NCI-H1436 treated with DMSO at 0.1 percent for 48 hours (cell line): ENCODE results near the gene ADAMTS6.
A peak's percentile ranks its signal among the peaks of the same experiment; 100 is the strongest.
"Not testable (repeated sequence)": the region's sequence is repeated elsewhere in the genome, so short reads cannot be mapped to it uniquely, and the experiment has no call there.

ENCODE experiments used
- DNase-seq: peaks from one replicate; lab custom pipeline; 2025; lab: John Stamatoyannopoulos, UW

ADAMTS6 gene

DNA sequence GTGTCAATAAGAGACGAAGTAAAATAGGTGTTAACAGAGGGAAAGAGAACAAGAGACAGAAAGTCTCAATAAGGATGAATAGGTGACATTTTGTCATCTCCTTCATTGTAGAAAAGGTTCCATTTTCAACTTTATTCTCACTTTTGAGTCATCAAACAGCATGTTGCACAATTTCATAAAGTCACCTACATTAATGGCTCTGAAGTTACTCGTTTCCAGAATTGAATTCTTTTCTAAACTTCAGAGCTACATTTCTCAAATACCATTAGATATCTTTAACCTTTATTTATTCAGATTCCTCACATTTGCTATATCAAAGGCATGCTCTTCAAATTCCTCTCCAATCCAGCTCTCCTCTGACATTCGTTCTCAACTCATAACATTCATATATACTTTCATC is 13.1 kb downstream of the ADAMTS6 start:
- DNase-seq = no peak

DNA sequence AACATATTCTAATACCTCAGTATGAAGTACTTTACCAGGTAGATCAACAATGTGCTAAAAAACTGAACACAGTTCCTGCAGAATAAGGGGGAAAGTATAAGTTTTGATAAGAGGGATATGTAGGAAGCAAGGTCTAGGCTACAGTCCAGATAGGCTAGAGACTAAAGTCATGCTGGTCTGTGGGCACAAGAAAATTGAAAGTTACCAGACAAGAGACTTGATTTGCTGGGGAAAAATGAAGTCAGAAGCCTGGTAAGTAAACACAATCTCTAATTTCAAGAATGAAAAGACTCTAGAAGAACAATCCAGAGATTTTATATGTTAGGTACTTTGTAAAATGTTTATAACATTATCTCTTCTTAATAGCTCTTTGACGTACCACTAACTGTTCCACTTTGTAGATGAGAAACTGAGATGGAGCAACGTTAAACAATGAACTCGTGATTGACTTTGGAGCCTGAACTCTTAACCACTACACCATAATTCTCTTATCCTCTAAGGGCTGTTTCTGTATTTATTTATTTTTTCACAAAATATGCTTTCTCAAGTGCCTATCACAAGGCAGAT is 19.5 kb downstream of the ADAMTS6 start:
- no peak for DNase-seq

DNA sequence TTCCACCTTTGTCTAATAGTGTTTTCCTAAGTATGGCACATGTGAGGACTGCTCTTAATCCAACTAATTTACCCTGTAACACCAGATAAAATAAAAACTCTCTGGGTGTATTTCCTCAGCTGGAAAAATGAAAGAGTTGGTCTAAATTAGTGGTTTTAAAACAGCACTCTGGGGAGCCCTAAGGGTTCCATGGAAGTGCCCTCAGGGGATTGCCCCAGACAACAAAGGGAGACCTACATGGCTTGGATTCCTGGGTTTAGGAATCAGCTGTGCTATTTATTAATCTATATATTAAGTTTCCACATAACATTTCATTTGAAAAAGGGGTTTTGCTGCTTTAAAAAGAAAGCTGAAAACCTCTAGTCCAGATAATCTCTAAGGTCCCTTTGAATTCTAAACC is 20.2 kb downstream of the ADAMTS6 start:
- DNase-seq = no peak

DNA sequence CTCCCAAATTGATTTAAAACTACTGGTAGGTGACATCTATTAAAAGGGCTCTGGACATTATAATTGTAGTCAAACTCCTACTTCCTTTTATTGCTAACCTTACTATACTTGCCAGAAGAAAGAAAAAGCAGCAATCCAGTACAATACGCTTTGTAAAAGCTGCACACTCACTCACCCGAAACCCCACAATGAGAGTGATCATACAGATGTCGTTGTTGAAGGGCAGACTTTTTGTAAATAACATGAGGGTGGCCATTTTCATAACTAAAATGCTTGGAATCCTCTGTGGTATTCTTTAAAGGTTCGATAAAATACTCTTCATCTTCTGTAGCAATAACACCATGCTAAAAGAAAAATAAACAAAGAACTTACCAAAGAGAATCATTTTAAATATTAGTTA is 21.7 kb downstream of the ADAMTS6 start:
- no peak for DNase-seq

DNA sequence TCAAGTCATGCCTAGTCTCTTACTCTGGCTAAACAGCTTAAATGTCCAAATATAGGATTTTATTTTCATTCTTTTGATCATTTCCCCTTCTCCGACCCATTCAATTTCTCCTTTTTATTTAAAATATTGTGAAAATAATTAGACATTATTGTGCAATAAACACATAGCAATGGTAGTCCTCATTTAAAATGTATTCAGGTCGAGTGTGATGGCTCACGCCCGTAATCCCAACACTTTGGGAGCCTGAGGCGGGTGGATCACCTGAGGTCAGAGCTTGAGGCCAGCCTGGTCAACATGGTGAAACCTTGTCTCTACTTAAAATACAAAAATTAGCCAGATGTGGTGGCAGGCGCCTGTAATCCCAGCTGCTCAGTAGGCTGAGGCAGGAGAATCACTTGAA is 26.7 kb downstream of the ADAMTS6 start:
- DNase-seq = no peak

DNA sequence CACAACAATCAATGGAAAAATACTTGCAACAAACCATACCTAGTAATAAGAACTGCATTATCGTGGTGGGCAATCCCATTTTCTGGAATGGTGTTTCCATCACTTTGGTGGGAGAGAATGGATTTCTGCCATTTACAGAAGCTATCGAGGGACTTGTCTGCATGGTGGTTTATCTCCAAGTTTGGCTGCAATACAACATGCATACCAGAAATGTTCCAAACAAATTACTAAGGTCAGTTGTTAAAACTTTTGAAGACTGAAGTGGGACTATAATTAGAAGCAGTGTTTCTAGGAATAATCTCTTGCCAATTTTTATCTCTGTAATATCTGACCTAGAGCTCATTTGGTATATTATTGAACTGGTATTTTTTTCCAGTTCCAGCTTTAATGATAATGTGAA is 30.3 kb downstream of the ADAMTS6 start:
- no peak for DNase-seq

DNA sequence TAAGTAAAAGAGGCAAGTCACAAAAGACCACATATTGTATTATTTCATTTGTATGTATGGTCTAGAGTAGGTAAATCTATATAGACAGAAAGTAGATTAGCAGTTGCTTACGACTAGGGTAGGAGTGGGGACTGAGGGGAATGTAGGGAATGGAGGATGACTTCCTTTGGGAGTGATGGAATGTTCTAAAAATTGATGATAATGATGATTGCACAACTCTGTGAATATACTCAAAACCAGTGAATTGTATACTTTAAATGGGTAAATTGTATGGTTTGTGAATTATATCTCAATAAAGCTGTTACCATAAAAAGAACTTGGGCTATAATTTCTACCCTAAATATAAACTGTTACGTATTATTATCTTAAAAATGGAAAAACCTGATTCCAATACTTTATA is 35.0 kb downstream of the ADAMTS6 start:
- no peak for DNase-seq

DNA sequence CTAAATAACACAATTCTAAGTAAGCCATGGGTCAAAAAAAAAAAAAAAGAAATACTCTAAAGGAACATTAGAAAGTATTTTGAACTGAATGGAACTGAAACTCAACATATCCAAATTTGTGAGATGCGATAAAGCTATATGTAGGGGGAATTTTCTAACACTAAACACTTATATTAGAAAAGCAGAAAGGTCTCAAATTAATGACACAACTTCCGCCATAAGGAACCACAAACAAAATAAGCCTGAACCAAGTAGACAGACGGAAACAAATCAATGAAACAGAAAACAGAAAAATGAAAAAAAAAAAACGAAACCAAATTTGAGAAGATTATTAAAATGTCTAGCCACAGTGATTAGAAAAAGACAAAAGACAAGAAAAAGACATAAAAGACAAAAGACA is 39.9 kb downstream of the ADAMTS6 start:
- DNase-seq = no peak

DNA sequence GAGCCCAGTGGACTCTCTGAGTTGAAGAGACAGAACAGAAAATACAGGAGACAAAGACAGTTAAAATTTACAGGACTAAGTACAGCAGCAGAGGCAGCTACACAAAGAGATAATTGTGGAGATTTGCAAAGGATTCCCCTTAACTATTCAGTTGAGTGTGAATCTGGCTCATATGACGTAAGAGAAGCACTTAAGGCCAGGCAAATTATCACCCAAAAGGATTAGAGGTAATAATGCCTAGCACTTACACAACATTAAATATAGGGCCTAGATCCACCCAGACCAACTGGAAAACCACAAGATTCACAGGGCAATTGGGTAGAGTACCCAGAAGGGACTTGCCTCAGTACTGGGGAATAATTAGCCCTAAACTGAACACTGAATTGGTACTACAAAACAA is 41.3 kb downstream of the ADAMTS6 start:
- DNase-seq = peak; percentile 57

DNA sequence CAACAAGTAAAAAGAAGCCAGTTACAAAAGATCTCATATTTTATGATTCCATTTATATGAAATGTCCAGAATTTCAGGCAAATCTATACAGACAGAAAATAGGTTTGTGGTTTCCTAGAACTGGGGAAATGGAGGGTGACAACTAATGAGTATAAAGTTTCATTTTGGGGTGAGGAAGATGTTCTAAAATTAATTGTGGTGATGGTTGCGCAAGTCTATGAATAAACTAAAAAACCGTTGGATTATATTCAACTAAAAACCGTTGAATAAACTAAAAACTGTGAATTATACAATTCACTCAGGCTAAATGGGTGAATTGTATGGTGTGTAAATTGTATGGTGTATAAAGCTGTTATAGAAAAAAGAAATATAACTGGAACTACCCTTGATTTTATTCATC is 47.6 kb downstream of the ADAMTS6 start:
- DNase-seq = no peak

DNA sequence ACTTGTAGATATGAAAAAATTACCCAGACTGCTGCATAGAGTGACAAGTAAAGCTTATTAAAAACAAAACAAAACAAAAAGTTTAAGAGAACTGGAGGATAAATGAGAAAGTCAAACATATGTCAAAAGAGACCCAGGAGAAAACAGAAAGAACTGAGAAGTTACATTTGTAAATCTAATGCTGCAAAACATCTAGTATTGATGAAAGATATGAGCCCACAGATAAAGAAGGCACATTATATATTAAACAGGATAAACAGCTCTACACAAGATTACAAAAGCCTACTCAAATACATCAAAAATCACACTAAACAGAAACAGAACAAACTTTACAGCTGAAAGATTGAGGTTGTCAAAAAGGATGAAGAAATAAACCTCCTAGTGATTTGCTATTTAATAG is 55.1 kb downstream of the ADAMTS6 start:
- DNase-seq = no peak

DNA sequence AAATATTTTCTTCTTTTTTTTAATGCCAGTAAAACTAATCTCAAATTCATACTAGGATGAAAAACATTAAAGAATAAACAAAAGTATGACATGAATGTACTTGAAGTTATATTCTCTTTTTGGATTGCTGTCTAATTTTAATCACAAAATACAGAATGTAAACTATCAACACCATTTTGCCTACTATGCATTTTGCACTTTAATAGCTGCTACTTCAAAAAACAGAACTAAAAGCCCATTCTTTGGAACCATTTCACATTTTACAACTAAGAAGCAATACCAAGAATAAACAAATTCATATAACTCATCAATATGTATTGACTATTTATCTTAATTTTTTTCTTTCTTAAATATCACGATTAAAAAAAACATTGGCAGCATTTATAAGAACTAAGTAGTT is 58.1 kb downstream of the ADAMTS6 start:
- no peak for DNase-seq

DNA sequence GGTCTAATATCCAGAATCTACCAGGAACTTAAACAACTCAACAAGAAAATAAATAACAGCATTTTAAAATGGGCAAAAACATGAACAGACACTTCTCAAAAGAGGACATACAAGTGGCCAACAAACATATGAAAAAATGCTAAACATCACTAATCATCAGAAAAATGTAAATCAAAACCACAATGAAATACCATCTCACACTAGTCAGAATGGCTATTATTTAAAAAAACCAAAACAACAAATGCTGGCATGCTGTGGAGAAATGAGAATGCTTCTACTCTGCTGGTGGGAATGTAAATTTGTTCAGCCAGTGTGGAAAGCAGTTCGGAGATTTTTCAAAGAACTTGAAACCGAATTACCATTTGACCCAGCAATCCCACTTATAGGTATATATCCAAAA is 63.1 kb downstream of the ADAMTS6 start:
- DNase-seq = no peak

DNA sequence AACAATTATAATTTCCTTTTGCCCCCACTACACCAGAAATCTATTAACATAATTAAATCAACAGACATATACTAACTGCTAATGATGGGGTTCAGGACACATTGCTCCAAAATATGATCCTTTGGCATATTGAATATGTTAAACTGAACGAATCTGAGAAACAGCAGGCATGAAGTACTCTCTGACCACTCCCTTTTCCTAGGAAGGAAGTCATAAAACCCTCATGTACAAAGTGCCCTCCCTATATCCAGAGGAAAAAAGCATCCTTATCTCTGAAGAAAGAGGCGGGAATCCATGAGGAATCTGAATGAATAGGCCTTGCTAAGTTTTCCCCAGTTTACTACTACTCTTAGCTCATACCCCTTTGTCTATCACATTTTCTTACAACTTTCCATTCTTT is 67.9 kb downstream of the ADAMTS6 start:
- DNase-seq = no peak

DNA sequence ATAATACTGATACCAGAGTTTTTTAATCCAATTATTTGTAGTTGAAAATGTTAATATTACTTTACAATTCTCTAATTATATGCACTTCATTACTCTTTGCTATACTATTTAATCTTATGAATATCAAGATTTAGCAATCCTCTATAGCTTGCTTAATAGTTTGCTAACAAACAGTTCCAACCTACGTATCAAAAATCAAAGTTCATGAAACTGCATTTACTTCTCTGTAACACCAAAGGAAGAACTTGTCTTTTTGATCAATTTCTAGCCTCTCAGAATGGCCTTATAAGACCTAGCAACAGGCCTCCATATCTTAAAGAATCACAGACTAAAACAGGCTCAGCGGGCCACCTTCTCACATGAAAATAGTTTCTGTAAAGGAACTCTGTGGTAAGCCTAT is 68.9 kb downstream of the ADAMTS6 start:
- DNase-seq = no peak

DNA sequence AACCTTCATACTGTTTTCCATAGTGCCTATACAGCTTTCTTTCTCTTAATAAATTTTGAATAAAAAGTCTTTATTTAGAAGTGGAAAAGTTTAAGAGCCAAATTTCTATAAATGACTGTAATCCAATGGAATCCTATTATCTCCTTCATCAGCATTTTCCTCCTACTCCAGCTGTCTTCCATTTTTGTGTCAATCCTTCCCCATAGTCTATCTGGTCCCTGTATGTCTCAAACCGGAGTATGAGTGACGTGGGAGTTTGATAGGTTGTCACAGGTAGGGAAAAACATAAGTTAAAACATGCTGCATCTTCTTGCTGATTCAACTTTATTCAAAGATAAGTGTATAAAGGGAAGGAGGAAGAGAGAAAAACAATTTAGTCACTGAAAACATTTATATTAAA is 70.4 kb downstream of the ADAMTS6 start:
- no peak for DNase-seq

DNA sequence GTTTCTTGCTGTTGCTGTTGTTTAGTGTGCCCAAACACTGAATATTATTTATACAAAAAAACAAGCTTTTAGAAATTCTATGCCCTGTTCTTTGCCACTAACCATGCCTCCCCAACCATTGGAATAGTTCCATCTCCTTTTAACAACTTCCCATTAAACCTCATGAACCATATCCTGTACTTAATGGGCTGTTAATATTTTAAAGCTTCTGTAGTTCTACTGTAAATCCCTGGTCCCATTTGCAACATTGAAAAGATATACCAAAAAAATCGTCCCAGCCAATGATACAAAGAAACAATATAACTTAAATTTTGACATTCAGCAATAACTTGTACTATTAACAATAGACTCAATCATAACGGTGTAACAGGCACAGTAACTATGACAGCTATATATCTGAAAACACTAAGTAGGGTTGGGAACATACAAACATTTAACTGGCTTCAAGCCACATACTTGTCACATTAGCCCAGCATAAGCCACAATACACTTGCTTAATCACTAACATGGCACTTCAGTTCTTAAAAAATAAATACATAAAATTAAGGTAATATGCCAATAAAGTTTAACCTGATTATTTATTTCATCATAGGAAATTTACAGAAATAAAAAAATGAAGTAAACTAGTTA is 86.1 kb downstream of the ADAMTS6 start:
- no peak for DNase-seq

DNA sequence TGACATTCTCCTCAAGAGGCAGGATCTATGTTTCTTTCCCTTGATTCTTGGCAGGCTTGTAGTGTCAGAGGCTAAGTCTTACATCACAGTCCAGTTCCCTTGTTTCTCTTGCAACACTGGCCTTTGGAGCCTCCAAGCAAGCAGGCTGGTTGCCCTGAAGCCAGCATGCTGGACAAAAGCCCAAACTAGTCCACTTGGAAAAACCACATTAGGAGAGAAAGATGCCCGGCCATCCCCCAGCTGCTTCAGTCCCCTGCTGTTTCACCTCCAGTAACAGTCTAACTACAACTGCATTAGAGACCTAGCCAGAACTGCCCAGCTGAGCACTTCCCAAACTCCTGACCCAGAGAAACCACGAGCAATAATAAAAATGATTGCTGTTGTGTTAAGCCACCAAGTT is 87.6 kb downstream of the ADAMTS6 start:
- no peak for DNase-seq

DNA sequence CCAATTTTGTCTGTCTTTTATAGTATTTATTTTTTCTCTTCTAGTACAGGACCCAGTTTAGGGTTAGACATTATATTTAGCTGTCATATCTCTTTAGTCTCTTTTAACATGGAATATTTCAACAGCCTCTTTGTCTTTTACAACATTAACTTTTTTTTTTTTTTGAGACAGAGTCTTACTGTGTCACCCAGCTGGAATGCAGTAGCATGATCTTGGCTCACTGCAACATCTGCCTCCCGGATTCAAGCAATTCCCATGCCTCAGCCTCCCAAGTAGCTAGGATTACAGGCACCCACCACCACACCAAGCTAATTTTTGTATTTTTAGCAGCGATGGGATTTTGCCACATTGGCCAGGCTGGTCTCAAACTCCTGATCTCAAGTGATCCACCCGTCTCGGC is 90.1 kb downstream of the ADAMTS6 start:
- DNase-seq = no peak

DNA sequence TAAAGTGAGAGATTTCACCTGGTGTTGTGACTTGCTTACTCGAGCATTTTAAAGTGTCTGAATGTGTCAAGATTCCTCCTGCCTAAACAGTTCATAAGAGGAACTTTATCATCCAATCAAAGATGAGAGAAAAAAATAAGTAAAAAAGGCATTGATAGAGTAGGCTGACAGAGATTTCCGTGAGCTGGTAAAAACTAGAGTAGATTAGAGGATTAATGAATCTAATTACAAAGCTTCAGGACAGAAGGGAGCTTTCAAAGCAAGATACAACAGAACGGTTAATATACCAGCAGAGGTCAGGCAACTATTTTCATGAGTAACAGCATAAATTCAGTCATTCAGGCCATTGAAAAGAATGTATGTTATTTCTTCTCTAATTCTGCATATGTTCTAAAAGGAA is 91.5 kb downstream of the ADAMTS6 start:
- no peak for DNase-seq

DNA sequence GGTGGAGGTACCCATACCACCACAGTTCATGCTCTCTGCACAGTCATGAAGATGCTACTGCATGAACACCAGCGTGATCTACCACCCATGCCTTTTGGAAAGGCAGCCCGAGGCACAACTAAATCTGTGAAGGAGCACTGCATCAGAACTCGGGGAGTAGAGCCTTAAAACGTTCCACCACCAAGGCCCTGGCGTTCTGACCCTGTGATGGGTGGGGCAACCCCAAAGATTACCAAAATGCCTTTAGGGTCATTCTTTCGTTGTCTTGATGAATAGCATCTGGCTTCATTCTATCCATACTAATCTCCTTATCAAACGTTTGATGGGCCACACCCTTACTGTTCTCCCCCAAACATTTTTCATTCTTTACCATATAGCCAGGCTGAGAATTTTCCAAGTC is 97.9 kb downstream of the ADAMTS6 start:
- DNase-seq = no peak

DNA sequence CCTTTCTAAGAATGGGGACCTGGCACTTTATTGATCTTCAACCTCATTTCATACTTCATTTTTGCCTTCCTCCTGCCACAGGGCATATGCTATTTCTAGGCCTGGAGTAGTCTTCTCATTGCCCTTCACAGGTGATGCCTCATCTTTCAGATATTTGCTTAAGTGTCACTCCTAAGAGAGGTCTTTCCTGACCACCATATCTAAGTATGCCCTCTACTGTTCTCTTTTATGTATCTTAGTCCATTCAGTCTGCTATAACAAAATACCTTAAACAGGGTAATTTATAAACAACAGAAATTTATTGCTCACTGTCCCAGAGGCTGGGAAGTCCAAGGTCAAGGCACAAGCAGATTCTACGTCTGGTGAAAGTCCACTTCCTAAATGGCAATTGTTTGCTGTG is 99.1 kb downstream of the ADAMTS6 start:
- DNase-seq = no peak

DNA sequence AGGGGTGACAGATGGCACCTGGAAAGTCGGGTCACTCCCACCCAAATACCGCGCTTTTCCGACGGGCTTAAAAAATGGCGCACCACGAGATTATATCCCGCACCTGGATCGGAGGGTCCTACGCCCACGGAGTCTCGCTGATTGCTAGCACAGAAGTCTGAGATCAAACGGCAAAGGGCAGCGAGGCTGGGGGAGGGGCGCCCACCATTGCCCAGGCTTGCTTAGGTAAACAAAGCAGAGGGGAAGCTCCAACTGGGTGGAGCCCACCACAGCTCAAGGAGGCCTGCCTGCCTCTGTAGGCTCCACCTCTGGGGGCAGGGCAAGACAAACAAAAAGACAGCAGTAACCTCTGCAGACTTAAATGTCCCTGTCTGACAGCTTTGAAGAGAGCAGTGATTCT is 111.2 kb downstream of the ADAMTS6 start:
- DNase-seq = not testable (repeated sequence)

DNA sequence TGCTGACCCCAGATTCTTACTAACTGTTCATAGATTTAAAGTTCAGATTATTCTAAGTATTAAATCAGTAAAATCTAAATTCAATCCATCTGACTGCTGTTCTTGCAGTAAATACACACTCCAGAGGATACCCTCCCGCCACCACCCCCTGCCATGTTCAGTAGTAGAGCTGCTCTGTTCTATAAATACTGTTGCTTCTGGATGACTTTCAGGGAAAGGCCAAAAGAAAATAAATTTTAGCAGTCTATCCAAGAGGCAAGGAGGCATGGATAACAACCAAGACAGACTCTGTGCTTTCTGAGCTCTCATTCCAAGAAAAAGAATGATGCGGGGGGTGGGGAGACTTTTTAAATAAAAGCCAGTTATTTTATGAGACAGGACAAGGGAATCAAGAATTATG is 115.1 kb downstream of the ADAMTS6 start:
- no peak for DNase-seq

DNA sequence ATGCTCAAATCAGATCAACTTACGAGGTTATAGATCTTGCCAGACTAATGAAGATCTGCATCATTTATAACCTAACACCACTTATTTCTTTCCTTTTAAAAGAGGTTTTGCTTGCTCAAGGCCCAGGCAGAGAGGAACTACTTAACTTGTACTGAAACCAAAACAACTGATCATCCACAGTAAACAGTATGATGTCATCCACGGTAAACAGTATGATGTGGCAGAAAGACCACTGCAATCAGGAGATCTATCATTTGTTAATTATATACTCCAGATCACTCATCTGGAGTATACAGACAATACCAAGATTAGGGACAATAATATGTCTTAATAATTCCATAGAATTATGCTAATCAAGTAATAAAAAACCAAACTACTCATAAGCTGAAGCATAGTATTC is 116.8 kb downstream of the ADAMTS6 start:
- no peak for DNase-seq
